WTC11 (cell line): ENCODE results near the gene BMP6. TPM values are rescaled to one million over a fixed set of nuclear protein-coding genes. Genes with fewer than 3 reads are reported as not detected.

Experiments used
- ATAC-seq: fragments of 200-7000 bp; cut with Tn5 transposase; 2 replicates; pipeline ENCODE4 v1.10.0; 2021; ENCODE audit warnings: mild to moderate bottlenecking, moderate library complexity
- CTCF ChIA-PET: fragments of 300-600 bp; sonication (Branson Sonifier 250); formaldehyde crosslinking; loops from one replicate; lab custom pipeline; 2021; ENCODE audit warnings: antibody characterized with exemption; lab: Charles Lee
- POLR2A ChIA-PET: fragments of 350-600 bp; sonication (Branson Sonifier 250); formaldehyde crosslinking; loops from one replicate; lab custom pipeline; 2021; ENCODE audit warnings: antibody characterized with exemption; lab: Charles Lee
- DNase-seq: peaks from one replicate; pipeline ENCODE4 v3.0.0; 2021; ENCODE audit warnings: low spot score
- H3K27ac Mint-ChIP-seq: 2 replicates; pipeline ENCODE4 v1.8.0; 2021; ENCODE audit warnings: mixed read lengths
- H3K27me3 Mint-ChIP-seq: 2 replicates; pipeline ENCODE4 v1.8.0; 2021; ENCODE audit warnings: low read depth, mild to moderate bottlenecking, moderate library complexity, mixed read lengths
- H3K36me3 Mint-ChIP-seq: 2 replicates; pipeline ENCODE4 v1.8.0; 2021; ENCODE audit warnings: mixed read lengths
- H3K4me1 Mint-ChIP-seq: 2 replicates; pipeline ENCODE4 v1.8.0; 2022; ENCODE audit warnings: mixed read lengths
- H3K4me3 Mint-ChIP-seq: 2 replicates; pipeline ENCODE4 v1.8.0; 2021; ENCODE audit warnings: mild to moderate bottlenecking, moderate library complexity, mixed read lengths
- H3K9me3 Mint-ChIP-seq: 2 replicates; pipeline ENCODE4 v1.8.0; 2021; ENCODE audit warnings: mixed read lengths
- ELF4 ChIP-seq: sonication (generic); formaldehyde crosslinking; IDR thresholded peaks from 2 replicates; pipeline ENCODE4 v1.8.1; 2022; ENCODE audit warnings: low read depth, mild to moderate bottlenecking, moderate library complexity, missing genetic modification reagents
- FOXJ3 ChIP-seq: sonication (generic); formaldehyde crosslinking; IDR thresholded peaks from 2 replicates; pipeline ENCODE4 v1.9.0; 2021; ENCODE audit warnings: missing genetic modification reagents, mild to moderate bottlenecking, borderline replicate concordance
- FOXK1 ChIP-seq: sonication (generic); formaldehyde crosslinking; IDR thresholded peaks from 2 replicates; pipeline ENCODE4 v1.8.0; 2022; ENCODE audit warnings: mild to moderate bottlenecking, moderate library complexity, missing genetic modification reagents
- FOXP1 ChIP-seq: sonication (generic); formaldehyde crosslinking; IDR thresholded peaks from 2 replicates; pipeline ENCODE4 v1.8.0; 2022; ENCODE audit warnings: missing genetic modification reagents, mild to moderate bottlenecking, moderate library complexity, borderline replicate concordance
- HMGA2 ChIP-seq: fragments of 250-450 bp; sonication (Bioruptor Pico); IDR thresholded peaks from 2 replicates; pipeline ENCODE4 v1.4.0; 2021; ENCODE audit warnings: mild to moderate bottlenecking, moderate library complexity
- JUN ChIP-seq: sonication (generic); formaldehyde crosslinking; IDR thresholded peaks from 2 replicates; pipeline ENCODE4 v1.8.0; 2023; ENCODE audit warnings: mild to moderate bottlenecking, missing genetic modification reagents
- NFYB ChIP-seq: sonication (generic); formaldehyde crosslinking; conservative IDR thresholded peaks from 2 replicates; pipeline ENCODE4 v1.8.0; 2022; ENCODE audit warnings: low read depth, missing genetic modification reagents
- NR1H2 ChIP-seq: sonication (generic); formaldehyde crosslinking; IDR thresholded peaks from 2 replicates; pipeline ENCODE4 v1.9.0; 2021; ENCODE audit warnings: mild to moderate bottlenecking, moderate library complexity, missing genetic modification reagents
- SMAD3 ChIP-seq: sonication (generic); formaldehyde crosslinking; IDR thresholded peaks from 2 replicates; pipeline ENCODE4 v1.8.0; 2022; ENCODE audit warnings: missing genetic modification reagents, mild to moderate bottlenecking, borderline replicate concordance
- SMAD4 ChIP-seq: sonication (generic); formaldehyde crosslinking; IDR thresholded peaks from 2 replicates; pipeline ENCODE4 v1.8.0; 2022; ENCODE audit warnings: mild to moderate bottlenecking, missing genetic modification reagents
- SOX15 ChIP-seq: fragments of 250-450 bp; sonication (Bioruptor Pico); IDR thresholded peaks from 2 replicates; pipeline ENCODE4 v1.9.0; 2021; ENCODE audit warnings: mild to moderate bottlenecking
- ZNF423 ChIP-seq: fragments of 250-450 bp; sonication (Bioruptor Pico); IDR thresholded peaks from 2 replicates; pipeline ENCODE4 v2.1.2; 2022; ENCODE audit warnings: mild to moderate bottlenecking, moderate library complexity
- total RNA-seq: library from RNA; stranded (reverse); gene quantifications from 3 replicates; pipeline ENCODE4 v1.2.3, GENCODE V29; 2021
- TF ChIP-seq, protein P1 (sequence below): sonication (generic); formaldehyde crosslinking; IDR thresholded peaks from 2 replicates; pipeline ENCODE4 v1.8.1; 2023; ENCODE audit warnings: mild to moderate bottlenecking, missing genetic modification reagents, borderline replicate concordance
- TF ChIP-seq, protein P2 (sequence below): sonication (generic); formaldehyde crosslinking; IDR thresholded peaks from 2 replicates; pipeline ENCODE4 v1.8.0; 2023; ENCODE audit warnings: mild to moderate bottlenecking, missing genetic modification reagents
- TF ChIP-seq, protein P3 (sequence below): sonication (generic); formaldehyde crosslinking; IDR thresholded peaks from 2 replicates; pipeline ENCODE4 v1.8.0; 2022; ENCODE audit warnings: mild to moderate bottlenecking, missing genetic modification reagents
- TF ChIP-seq, protein P4 (sequence below): sonication (generic); formaldehyde crosslinking; conservative IDR thresholded peaks from 2 replicates; pipeline ENCODE4 v1.8.1; 2022; ENCODE audit warnings: mild to moderate bottlenecking, missing genetic modification reagents
- TF ChIP-seq, protein P5 (sequence below): sonication (generic); formaldehyde crosslinking; IDR thresholded peaks from 2 replicates; pipeline ENCODE4 v1.8.1; 2023; ENCODE audit warnings: mild to moderate bottlenecking, missing genetic modification reagents, moderate library complexity
- TF ChIP-seq, protein P6 (sequence below): sonication (generic); formaldehyde crosslinking; IDR thresholded peaks from 2 replicates; pipeline ENCODE4 v1.8.1; 2023; ENCODE audit warnings: mild to moderate bottlenecking, missing genetic modification reagents, moderate library complexity

Gene BMP6
- total RNA-seq, 1 experiment from 2014 or later, result 1.0 TPM

DNA sequence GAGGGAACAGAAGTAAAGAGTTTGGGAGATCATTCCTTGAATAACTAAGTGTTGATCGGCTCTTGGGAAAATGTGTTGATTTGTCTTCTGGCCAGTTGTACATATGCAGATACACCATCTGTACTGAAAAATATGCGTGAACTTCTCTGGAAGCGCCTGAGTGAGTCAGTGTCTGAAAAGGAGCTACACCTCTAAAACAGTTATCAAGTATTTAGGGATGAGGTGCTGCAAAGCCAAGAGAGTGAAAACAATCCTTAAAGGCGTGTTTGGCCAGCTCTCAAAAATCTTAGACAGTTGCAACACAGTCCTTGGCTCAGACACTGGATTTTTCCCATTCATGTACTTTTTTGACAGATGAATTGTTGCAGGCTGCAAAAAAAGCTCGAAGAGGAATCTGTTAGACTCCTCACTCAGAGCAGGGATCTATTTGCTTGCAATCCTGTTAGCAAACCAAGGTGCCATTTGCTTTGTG is 61.3 kb downstream of the BMP6 start (continued):
- TF ChIP-seq HMGA2 (no peak), NR1H2 (no peak), FOXJ3 (CRISPR knock-in tag) (no peak)
- TF ChIP-seq, protein P1, sequence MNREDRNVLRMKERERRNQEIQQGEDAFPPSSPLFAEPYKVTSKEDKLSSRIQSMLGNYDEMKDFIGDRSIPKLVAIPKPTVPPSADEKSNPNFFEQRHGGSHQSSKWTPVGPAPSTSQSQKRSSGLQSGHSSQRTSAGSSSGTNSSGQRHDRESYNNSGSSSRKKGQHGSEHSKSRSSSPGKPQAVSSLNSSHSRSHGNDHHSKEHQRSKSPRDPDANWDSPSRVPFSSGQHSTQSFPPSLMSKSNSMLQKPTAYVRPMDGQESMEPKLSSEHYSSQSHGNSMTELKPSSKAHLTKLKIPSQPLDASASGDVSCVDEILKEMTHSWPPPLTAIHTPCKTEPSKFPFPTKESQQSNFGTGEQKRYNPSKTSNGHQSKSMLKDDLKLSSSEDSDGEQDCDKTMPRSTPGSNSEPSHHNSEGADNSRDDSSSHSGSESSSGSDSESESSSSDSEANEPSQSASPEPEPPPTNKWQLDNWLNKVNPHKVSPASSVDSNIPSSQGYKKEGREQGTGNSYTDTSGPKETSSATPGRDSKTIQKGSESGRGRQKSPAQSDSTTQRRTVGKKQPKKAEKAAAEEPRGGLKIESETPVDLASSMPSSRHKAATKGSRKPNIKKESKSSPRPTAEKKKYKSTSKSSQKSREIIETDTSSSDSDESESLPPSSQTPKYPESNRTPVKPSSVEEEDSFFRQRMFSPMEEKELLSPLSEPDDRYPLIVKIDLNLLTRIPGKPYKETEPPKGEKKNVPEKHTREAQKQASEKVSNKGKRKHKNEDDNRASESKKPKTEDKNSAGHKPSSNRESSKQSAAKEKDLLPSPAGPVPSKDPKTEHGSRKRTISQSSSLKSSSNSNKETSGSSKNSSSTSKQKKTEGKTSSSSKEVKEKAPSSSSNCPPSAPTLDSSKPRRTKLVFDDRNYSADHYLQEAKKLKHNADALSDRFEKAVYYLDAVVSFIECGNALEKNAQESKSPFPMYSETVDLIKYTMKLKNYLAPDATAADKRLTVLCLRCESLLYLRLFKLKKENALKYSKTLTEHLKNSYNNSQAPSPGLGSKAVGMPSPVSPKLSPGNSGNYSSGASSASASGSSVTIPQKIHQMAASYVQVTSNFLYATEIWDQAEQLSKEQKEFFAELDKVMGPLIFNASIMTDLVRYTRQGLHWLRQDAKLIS (CRISPR knock-in tag), result no peak

DNA sequence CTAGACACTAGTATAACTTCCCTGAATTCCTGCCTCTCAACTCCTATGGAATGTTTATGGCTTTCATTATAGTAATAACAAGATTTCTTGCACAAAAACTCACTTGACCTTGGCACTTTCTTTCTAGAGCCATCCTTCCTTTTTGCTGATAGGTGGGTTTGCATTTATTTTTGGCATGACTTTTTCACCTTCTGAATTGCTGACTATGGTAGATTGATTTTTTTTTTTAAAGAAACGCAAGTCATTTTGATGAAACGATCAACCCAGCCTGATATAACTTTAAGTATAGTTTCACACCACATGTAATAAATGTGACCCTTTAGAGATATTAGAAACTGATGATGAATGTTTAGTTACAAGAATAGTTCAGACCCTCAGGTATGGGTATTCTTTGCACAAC is 61.8 kb downstream of the BMP6 start:
- no peak overlapping the region for H3K27ac Mint-ChIP-seq
- H3K9me3 Mint-ChIP-seq, result no peaks in the 10 kb centered on the region
- H3K4me3 Mint-ChIP-seq, result no peak overlapping the region
- no peaks in the 10 kb centered on the region; the same call in 1 of the 2 replicates for H3K27me3 Mint-ChIP-seq
- CTCF ChIA-PET, result no interaction called here
- no peak for TF ChIP-seq NFYB
- no peak for TF ChIP-seq ELF4 (CRISPR knock-in tag)
- TF ChIP-seq JUN (CRISPR knock-in tag), result no peak
- TF ChIP-seq, protein P2, sequence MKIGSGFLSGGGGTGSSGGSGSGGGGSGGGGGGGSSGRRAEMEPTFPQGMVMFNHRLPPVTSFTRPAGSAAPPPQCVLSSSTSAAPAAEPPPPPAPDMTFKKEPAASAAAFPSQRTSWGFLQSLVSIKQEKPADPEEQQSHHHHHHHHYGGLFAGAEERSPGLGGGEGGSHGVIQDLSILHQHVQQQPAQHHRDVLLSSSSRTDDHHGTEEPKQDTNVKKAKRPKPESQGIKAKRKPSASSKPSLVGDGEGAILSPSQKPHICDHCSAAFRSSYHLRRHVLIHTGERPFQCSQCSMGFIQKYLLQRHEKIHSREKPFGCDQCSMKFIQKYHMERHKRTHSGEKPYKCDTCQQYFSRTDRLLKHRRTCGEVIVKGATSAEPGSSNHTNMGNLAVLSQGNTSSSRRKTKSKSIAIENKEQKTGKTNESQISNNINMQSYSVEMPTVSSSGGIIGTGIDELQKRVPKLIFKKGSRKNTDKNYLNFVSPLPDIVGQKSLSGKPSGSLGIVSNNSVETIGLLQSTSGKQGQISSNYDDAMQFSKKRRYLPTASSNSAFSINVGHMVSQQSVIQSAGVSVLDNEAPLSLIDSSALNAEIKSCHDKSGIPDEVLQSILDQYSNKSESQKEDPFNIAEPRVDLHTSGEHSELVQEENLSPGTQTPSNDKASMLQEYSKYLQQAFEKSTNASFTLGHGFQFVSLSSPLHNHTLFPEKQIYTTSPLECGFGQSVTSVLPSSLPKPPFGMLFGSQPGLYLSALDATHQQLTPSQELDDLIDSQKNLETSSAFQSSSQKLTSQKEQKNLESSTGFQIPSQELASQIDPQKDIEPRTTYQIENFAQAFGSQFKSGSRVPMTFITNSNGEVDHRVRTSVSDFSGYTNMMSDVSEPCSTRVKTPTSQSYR, result no peak
- TF ChIP-seq, protein P3, sequence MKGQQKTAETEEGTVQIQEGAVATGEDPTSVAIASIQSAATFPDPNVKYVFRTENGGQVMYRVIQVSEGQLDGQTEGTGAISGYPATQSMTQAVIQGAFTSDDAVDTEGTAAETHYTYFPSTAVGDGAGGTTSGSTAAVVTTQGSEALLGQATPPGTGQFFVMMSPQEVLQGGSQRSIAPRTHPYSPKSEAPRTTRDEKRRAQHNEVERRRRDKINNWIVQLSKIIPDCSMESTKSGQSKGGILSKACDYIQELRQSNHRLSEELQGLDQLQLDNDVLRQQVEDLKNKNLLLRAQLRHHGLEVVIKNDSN (CRISPR knock-in tag), result no peak
- TF ChIP-seq ZNF423, result no peak
- no peak for TF ChIP-seq FOXP1 (CRISPR knock-in tag)
- TF ChIP-seq FOXK1 (CRISPR knock-in tag), result no peak
- TF ChIP-seq SOX15 (CRISPR knock-in tag), result no peak
- no peak for TF ChIP-seq SMAD4
- TF ChIP-seq, protein P4, sequence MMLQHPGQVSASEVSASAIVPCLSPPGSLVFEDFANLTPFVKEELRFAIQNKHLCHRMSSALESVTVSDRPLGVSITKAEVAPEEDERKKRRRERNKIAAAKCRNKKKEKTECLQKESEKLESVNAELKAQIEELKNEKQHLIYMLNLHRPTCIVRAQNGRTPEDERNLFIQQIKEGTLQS (CRISPR knock-in tag), result no peak
- no peak for TF ChIP-seq SMAD3 (CRISPR knock-in tag)
- no peak for ATAC-seq
- no peaks in the 10 kb centered on the region for H3K4me1 Mint-ChIP-seq
- POLR2A ChIA-PET, result no interaction called here
- no peak for DNase-seq
- H3K36me3 Mint-ChIP-seq, result no peaks in the 10 kb centered on the region

DNA sequence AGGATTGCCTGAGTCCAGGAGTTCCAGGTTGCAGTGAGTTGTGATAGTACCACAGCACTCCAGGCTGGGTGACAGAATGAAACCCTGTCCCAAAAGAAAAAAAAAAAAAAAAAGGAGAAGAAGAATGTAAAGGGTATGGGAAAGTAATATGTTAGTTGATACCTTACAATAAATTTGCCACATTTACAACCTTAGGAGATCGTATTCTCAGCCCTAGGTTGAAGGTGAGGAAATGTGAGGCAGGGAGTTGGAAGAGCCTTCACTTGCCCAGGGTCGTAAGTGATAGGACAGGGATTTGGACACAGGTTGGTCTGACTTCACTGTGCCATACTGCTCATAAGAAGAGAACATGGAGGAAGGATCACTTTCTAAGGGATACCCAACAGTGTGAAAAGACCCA is 68.6 kb downstream of the BMP6 start:
- DNase-seq (no peak), ATAC-seq (no peak)
- Mint-ChIP-seq H3K4me1 (no peaks in the 10 kb centered on the region), H3K4me3 (no peak overlapping the region), H3K9me3 (no peaks in the 10 kb centered on the region), H3K36me3 (no peaks in the 10 kb centered on the region), H3K27ac (no peak overlapping the region), H3K27me3 (no peaks in the 10 kb centered on the region)
- POLR2A ChIA-PET, result no interaction called here
- CTCF ChIA-PET, result no interaction called here
- no peak for TF ChIP-seq HMGA2
- TF ChIP-seq, protein P5, sequence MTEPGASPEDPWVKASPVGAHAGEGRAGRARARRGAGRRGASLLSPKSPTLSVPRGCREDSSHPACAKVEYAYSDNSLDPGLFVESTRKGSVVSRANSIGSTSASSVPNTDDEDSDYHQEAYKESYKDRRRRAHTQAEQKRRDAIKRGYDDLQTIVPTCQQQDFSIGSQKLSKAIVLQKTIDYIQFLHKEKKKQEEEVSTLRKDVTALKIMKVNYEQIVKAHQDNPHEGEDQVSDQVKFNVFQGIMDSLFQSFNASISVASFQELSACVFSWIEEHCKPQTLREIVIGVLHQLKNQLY, result no peak
- TF ChIP-seq, protein P6, sequence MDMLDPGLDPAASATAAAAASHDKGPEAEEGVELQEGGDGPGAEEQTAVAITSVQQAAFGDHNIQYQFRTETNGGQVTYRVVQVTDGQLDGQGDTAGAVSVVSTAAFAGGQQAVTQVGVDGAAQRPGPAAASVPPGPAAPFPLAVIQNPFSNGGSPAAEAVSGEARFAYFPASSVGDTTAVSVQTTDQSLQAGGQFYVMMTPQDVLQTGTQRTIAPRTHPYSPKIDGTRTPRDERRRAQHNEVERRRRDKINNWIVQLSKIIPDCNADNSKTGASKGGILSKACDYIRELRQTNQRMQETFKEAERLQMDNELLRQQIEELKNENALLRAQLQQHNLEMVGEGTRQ (CRISPR knock-in tag), result no peak
